Transverse colon (tissue), 4 donors: ENCODE data around the gene DIP2A. TPM values are rescaled to one million over a fixed set of nuclear protein-coding genes. Genes with fewer than 3 reads are reported as not detected.
A peak's percentile ranks its signal among the peaks of the same experiment; 100 is the strongest.

Source experiments
- DNase-seq: peaks from one replicate; pipeline ENCODE4 v3.0.0-alpha.2; 2019
- H3K27ac ChIP-seq, 4 donors: fragments of 200-600 bp; sonication (generic); 2 replicates each; pipeline ENCODE4 v1.5.1; 2016 to 2018; ENCODE audit warnings: inconsistent platforms in 4 of 4
- H3K27me3 ChIP-seq: fragments of 200-600 bp; sonication (generic); 2 replicates; pipeline ENCODE4 v1.5.1; 2017; ENCODE audit warnings: inconsistent platforms
- H3K36me3 ChIP-seq, 4 donors: fragments of 200-600 bp; sonication (generic); 2 replicates each; pipeline ENCODE4 v1.5.1; 2017 to 2019; ENCODE audit warnings: inconsistent platforms in 4 of 4
- H3K4me1 ChIP-seq, 4 donors: fragments of 200-600 bp; sonication (generic); 2 replicates each; pipeline ENCODE4 v1.5.1; 2017 to 2020; ENCODE audit warnings: inconsistent platforms in 4 of 4
- H3K4me3 ChIP-seq, 4 donors: fragments of 200-600 bp; sonication (generic); 1 replicate in 1 of 4; 2 replicates in 3 of 4; pipeline versions ENCODE4 v1.5.1 to v1.6.1; 2017 to 2019; ENCODE audit warnings: inconsistent platforms in 4 of 4
- H3K9me3 ChIP-seq, 2 donors: fragments of 200-600 bp; sonication (generic); 2 replicates each; pipeline ENCODE4 v1.5.1; 2017 to 2019; ENCODE audit warnings: inconsistent platforms in 2 of 2
- EP300 ChIP-seq: sonication (generic); formaldehyde crosslinking; IDR thresholded peaks from one replicate; pipeline ENCODE4 v1.6.1; 2017; ENCODE audit warnings: antibody characterized with exemption, low read depth
- POLR2A ChIP-seq: fragments of 450-650 bp; IDR thresholded peaks from one replicate; pipeline ENCODE4 v1.6.1; 2016; ENCODE audit warnings: antibody characterized with exemption, mild to moderate bottlenecking, moderate library complexity
- POLR2AphosphoS5 ChIP-seq, 3 donors: sonication (generic); formaldehyde crosslinking; IDR thresholded peaks; one replicate each; pipeline ENCODE4 v1.6.1; 2016; ENCODE audit warnings: antibody characterized with exemption in 3 of 3
- WGBS, 2 donors: methylation state at CpG; one replicate each; pipeline ENCODE4 v1.1.5; 2018; ENCODE audit warnings: low coverage in 1 of 2; 5-methylcytosine and 5-hydroxymethylcytosine counted together
- in situ Hi-C, 4 donors: fragments of 200-750 bp; cut with MboI; loops; one replicate each; pipeline versions ENCODE4 v1.15.0 to v1.15.1; 2017; ENCODE audit warnings: low sequenced_read_pairs in 3 of 4, low pct_ligation_motif_present in 1 of 4, low pct_unique_long_range_greater_than_20kb in 1 of 4
- intact Hi-C: fragments of 100-400 bp; cut with DNase I; formaldehyde crosslinking; loops from one replicate; pipeline ENCODE4 v1.15.1; 2023; ENCODE audit warnings: low total_unique reads
- total RNA-seq, 4 donors: library from RNA; depleted of rRNA; stranded (reverse); fragments of >200 nt; gene quantifications; one replicate each; pipeline ENCODE4 v1.1.0, GENCODE V29; 2016
- TF ChIP-seq, protein P1 (sequence below), 5 experiments: fragments of 200-600 bp in 3 of 5; fragments of 450-650 bp in 2 of 5; sonication (generic) in 3 of 5; IDR thresholded peaks; 1 replicate in 2 of 5; 2 replicates in 3 of 5; pipeline ENCODE4 v1.5.1; 2016 to 2017; ENCODE audit warnings: antibody characterized with exemption in 5 of 5, inconsistent platforms in 3 of 5, mild to moderate bottlenecking in 2 of 5, moderate library complexity in 1 of 5

The DIP2A gene
- total RNA-seq, 4 donors from 2014 or later: 68.8 to 121 (median 92.9) TPM

- Histone ChIP-seq H3K4me3 (no peak overlapping the region), H3K27me3 (no peaks in the 10 kb centered on the region), H3K27ac (peak overlapping the region in 3 of 4 donors; percentile 40 to 98 (median 94)), H3K36me3 (no peaks in the 10 kb centered on the region), H3K4me1 (peaks cover 15 to 46% (median 44%) of the 10 kb centered on the region in 4 donors), H3K9me3 (no peaks in the 10 kb centered on the region)
- WGBS, 2 donors: 75 to 86% methylated on average over 4 of the region's 4 CpGs
- in situ Hi-C loops: no loop called here
- no peak for DNase-seq
- intact Hi-C loops: no loop called here
- TF ChIP-seq POLR2AphosphoS5 (IDR thresholded peaks at IDR 0.05) (no peak), POLR2A (no peak), EP300 (no peak)
- TF ChIP-seq, protein P1, sequence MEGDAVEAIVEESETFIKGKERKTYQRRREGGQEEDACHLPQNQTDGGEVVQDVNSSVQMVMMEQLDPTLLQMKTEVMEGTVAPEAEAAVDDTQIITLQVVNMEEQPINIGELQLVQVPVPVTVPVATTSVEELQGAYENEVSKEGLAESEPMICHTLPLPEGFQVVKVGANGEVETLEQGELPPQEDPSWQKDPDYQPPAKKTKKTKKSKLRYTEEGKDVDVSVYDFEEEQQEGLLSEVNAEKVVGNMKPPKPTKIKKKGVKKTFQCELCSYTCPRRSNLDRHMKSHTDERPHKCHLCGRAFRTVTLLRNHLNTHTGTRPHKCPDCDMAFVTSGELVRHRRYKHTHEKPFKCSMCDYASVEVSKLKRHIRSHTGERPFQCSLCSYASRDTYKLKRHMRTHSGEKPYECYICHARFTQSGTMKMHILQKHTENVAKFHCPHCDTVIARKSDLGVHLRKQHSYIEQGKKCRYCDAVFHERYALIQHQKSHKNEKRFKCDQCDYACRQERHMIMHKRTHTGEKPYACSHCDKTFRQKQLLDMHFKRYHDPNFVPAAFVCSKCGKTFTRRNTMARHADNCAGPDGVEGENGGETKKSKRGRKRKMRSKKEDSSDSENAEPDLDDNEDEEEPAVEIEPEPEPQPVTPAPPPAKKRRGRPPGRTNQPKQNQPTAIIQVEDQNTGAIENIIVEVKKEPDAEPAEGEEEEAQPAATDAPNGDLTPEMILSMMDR (IDR thresholded peaks at IDR 0.05): no peak
These were observed 3.9 kb upstream of the DIP2A start for GRCh38 chr21:46454634-46455390.

GRCh38 chr21:46455575-46456385 is 2.9 kb upstream of the DIP2A start:
- H3K4me3 ChIP-seq: no peak overlapping the region
- H3K27ac ChIP-seq: peak overlapping the region; percentile 3 to 98 (median 67)
- TF ChIP-seq POLR2A: no peak
- TF ChIP-seq EP300: no peak
- no peak for TF ChIP-seq POLR2AphosphoS5 (IDR thresholded peaks at IDR 0.05)
- TF ChIP-seq, protein P1 (IDR thresholded peaks at IDR 0.05): no peak
- no peaks in the 10 kb centered on the region for H3K36me3 ChIP-seq
- H3K4me1 ChIP-seq: peaks cover 15 to 52% (median 51%) of the 10 kb centered on the region in 4 donors
- 22 to 39% methylated on average over 5 to 10 of the region's 10 CpGs for WGBS, 2 donors
- intact Hi-C loops: no loop called here
- in situ Hi-C loops: no loop called here
- no peaks in the 10 kb centered on the region for H3K9me3 ChIP-seq
- peak; percentile 26 for DNase-seq
- no peaks in the 10 kb centered on the region for H3K27me3 ChIP-seq

- WGBS, 2 donors: 85 to 100% methylated on average over 1 to 4 of the region's 4 CpGs
- intact Hi-C loops (no loop called here), in situ Hi-C loops (no loop called here)
- no peak for DNase-seq
- peak overlapping the region; percentile 90 to 98 (median 94) for H3K27ac ChIP-seq
- H3K9me3 ChIP-seq: no peaks in the 10 kb centered on the region
- TF ChIP-seq POLR2A: no peak
- TF ChIP-seq, protein P1 (IDR thresholded peaks at IDR 0.05): no peak
- no peaks in the 10 kb centered on the region for H3K27me3 ChIP-seq
- peaks cover 15 to 53% (median 51%) of the 10 kb centered on the region in 4 donors for H3K4me1 ChIP-seq
- H3K36me3 ChIP-seq: no peaks in the 10 kb centered on the region
- no peak overlapping the region for H3K4me3 ChIP-seq
These were observed 1.9 kb upstream of the DIP2A start for GRCh38 chr21:46456750-46457149.

DNA sequence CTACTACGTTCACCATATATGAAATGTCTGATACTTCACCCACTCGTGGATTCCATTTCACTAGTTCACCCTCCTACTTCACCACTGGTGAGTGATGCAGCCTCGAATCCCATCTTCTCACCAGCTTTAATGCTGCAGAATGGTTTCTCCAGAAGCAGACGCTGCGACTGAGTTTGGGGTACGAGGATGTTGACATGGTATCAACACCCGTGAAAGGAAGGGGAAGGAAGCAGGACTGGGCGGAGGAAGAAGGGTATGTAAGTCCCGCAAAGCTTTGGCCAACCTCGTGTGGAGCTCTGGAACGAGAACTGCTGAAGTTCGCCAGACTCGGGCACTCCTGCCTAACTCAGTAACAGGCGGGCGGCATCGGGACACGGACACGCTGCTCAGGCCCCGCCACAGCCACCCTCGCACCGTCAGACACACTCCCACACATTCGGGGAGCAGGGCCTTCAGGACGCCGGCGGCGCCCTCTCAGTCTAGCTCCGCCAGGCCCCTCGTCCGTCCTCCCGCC is 833 bp upstream of the DIP2A start:
- Histone ChIP-seq H3K27ac (peak overlapping the region; percentile 90 to 98 (median 94)), H3K27me3 (no peaks in the 10 kb centered on the region), H3K36me3 (no peaks in the 10 kb centered on the region), H3K4me3 (peak overlapping the region; percentile 96 to 99 (median 98)), H3K9me3 (no peaks in the 10 kb centered on the region), H3K4me1 (peaks cover 15 to 56% (median 48%) of the 10 kb centered on the region in 4 donors)
- WGBS, 2 donors: 0 to 2% methylated on average over 11 to 25 of the region's 30 CpGs
- peak; percentile 37 for DNase-seq
- intact Hi-C loops: no loop called here
- in situ Hi-C loops: no loop called here
- TF ChIP-seq POLR2AphosphoS5 (IDR thresholded peaks at IDR 0.05): no peak
- TF ChIP-seq, protein P1 (IDR thresholded peaks at IDR 0.05): no peak
- TF ChIP-seq EP300: no peak
- TF ChIP-seq POLR2A: no peak
